SK-N-SH (cell line): Measurements from ENCODE around the gene UBAP1L. TPM values are rescaled to one million over a fixed set of nuclear protein-coding genes. Genes with fewer than 3 reads are reported as not detected.

Experiments
- CTCF ChIA-PET: fragments of 300-600, 350-600 bp; formaldehyde crosslinking; extraction: SDS; loops from one replicate; lab custom pipeline; 2021; lab: Yijun Ruan, JAX
- POLR2A ChIA-PET: fragments of 350-600 bp; sonication (Branson Sonifier 250); formaldehyde crosslinking; extraction: SDS; loops from one replicate; lab custom pipeline; 2020; ENCODE audit warnings: antibody characterized with exemption, inconsistent platforms; lab: Yijun Ruan, JAX
- DNase-seq: peaks from one replicate; pipeline ENCODE4 v3.0.0; 2012
- H2AFZ ChIP-seq: fragments of 200-600 bp; sonication (generic); 2 replicates; pipeline ENCODE4 v1.8.1; 2016; ENCODE audit warnings: antibody characterized with exemption, mild to moderate bottlenecking, low read depth
- H3F3A ChIP-seq: fragments of 200-600 bp; sonication (generic); replicated peaks from 2 replicates; pipeline ENCODE3; 2016; ENCODE audit warnings: antibody characterized with exemption, mild to moderate bottlenecking; ENCODE audit not compliant: insufficient read depth
- H3K27ac ChIP-seq, 2 experiments: fragments of 200-500 bp in 1 of 2; fragments of 200-600 bp in 1 of 2; sonication (Bioruptor generic) in 1 of 2; sonication (generic), shearing (Covaris generic) in 1 of 2; 2 replicates each; pipeline versions ENCODE4 v1.5.1 to v1.6.1; 2014 to 2016; ENCODE audit warnings: low read depth in 2 of 2, inconsistent platforms in 1 of 2, low read length in 1 of 2, mild to moderate bottlenecking in 1 of 2, mixed read lengths in 1 of 2
- H3K27me3 ChIP-seq: fragments of 200-600 bp; sonication (generic), shearing (Covaris generic); 2 replicates; pipeline ENCODE4 v1.6.1; 2016; ENCODE audit warnings: mixed run types; ENCODE audit not compliant: insufficient read depth
- H3K36me3 ChIP-seq, 2 experiments: fragments of 200-500 bp in 1 of 2; fragments of 200-600 bp in 1 of 2; sonication (Bioruptor generic) in 1 of 2; sonication (generic) in 1 of 2; replicated peaks in 1 of 2; 2 replicates each; pipeline versions ENCODE3 to v1.5.1; 2014 to 2016; ENCODE audit warnings: low read length in 1 of 2, mild to moderate bottlenecking in 1 of 2; ENCODE audit not compliant: insufficient read depth in 2 of 2, control insufficient read depth in 1 of 2
- H3K4me1 ChIP-seq, 2 experiments: fragments of 200-500 bp in 1 of 2; fragments of 200-600 bp in 1 of 2; sonication (Bioruptor generic) in 1 of 2; sonication (generic), shearing (Covaris generic) in 1 of 2; 2 replicates each; pipeline versions ENCODE4 v1.5.1 to v1.6.1; 2014 to 2016; ENCODE audit warnings: low read depth in 1 of 2, low read length in 1 of 2, mixed run types in 1 of 2; ENCODE audit not compliant: insufficient read depth in 2 of 2, control insufficient read depth in 1 of 2
- H3K4me2 ChIP-seq: fragments of 200-600 bp; sonication (generic), shearing (Covaris generic); 2 replicates; pipeline ENCODE4 v1.6.1; 2017; ENCODE audit warnings: mixed run types
- H3K4me3 ChIP-seq, 2 experiments: fragments of 200-500 bp in 1 of 2; fragments of 200-600 bp in 1 of 2; sonication (Bioruptor generic) in 1 of 2; sonication (generic), shearing (Covaris generic) in 1 of 2; 2 replicates each; pipeline versions ENCODE4 v1.5.1 to v1.8.1; 2014 to 2016; ENCODE audit warnings: low read depth in 2 of 2, inconsistent platforms in 1 of 2, low read length in 1 of 2, mild to moderate bottlenecking in 1 of 2, mixed read lengths in 1 of 2, moderate library complexity in 1 of 2
- H3K79me2 ChIP-seq: fragments of 200-600 bp; sonication (generic); 2 replicates; pipeline ENCODE4 v1.8.1; 2017; ENCODE audit warnings: mild to moderate bottlenecking; ENCODE audit not compliant: insufficient read depth
- H3K9ac ChIP-seq: fragments of 200-600 bp; sonication (generic); 2 replicates; pipeline ENCODE4 v1.6.1; 2017; ENCODE audit warnings: mixed run types
- H3K9me2 ChIP-seq: fragments of 200-600 bp; sonication (generic); 2 replicates; pipeline ENCODE4 v1.6.1; 2017; ENCODE audit warnings: mixed run types
- H3K9me3 ChIP-seq: fragments of 200-600 bp; sonication (generic); 2 replicates; pipeline ENCODE4 v1.6.1; 2017; ENCODE audit warnings: mixed run types, mild to moderate bottlenecking, moderate library complexity
- H4K20me1 ChIP-seq: fragments of 200-600 bp; sonication (generic); 2 replicates; pipeline ENCODE4 v1.6.1; 2017; ENCODE audit warnings: mild to moderate bottlenecking, mixed run types; ENCODE audit not compliant: insufficient read depth
- CTCF ChIP-seq: fragments of 200-600 bp; sonication (generic); IDR thresholded peaks from 2 replicates; pipeline ENCODE4 v1.6.1; 2017; ENCODE audit warnings: antibody characterized with exemption, mild to moderate bottlenecking, moderate library complexity
- EZH2phosphoT487 ChIP-seq: fragments of 200-600 bp; sonication (generic); IDR thresholded peaks from 2 replicates; pipeline ENCODE4 v1.6.1; 2017; ENCODE audit warnings: low read depth, mixed run types, mild to moderate bottlenecking, antibody characterized with exemption, moderate library complexity, borderline replicate concordance
- FOSL2 ChIP-seq: IDR thresholded peaks from 2 replicates; pipeline ENCODE4 v1.4.0; 2012; ENCODE audit warnings: low read depth, mild to moderate bottlenecking, moderate library complexity, borderline replicate concordance
- GATA2 ChIP-seq: sonication (generic); formaldehyde crosslinking; IDR thresholded peaks from 2 replicates; pipeline ENCODE4 v1.5.0; 2020; ENCODE audit warnings: mild to moderate bottlenecking, missing genetic modification reagents
- PBX3 ChIP-seq: IDR thresholded peaks from 2 replicates; pipeline ENCODE4; 2012
- RCOR1 ChIP-seq: fragments of 150-350 bp; IDR thresholded peaks from 2 replicates; pipeline ENCODE4 v1.6.1; 2017; ENCODE audit warnings: antibody characterized with exemption, low read length
- RXRA ChIP-seq: IDR thresholded peaks from 2 replicates; pipeline ENCODE4 v1.4.0; 2012; ENCODE audit warnings: low read depth, mild to moderate bottlenecking, borderline replicate concordance
- SMC3 ChIP-seq: IDR thresholded peaks from 2 replicates; pipeline ENCODE4 v1.6.1; 2012; ENCODE audit warnings: low read depth, low read length, improper control_type of control experiment
- TAF1 ChIP-seq: IDR thresholded peaks from 2 replicates; pipeline ENCODE4 v1.6.1; 2012; ENCODE audit warnings: low read depth, mild to moderate bottlenecking, low read length, moderate library complexity, borderline replicate concordance
- TEAD4 ChIP-seq: IDR thresholded peaks from 2 replicates; pipeline ENCODE4 v1.4.0; 2012; ENCODE audit warnings: mild to moderate bottlenecking, borderline replicate concordance; ENCODE audit not compliant: insufficient read depth
- YY1 ChIP-seq: IDR thresholded peaks from 2 replicates; pipeline ENCODE4 v1.4.0; 2012; ENCODE audit warnings: low read depth, mild to moderate bottlenecking
- ZBTB33 ChIP-seq: IDR thresholded peaks from 2 replicates; pipeline ENCODE4 v1.4.0; 2012; ENCODE audit warnings: low read depth, borderline replicate concordance
- WGBS: methylation state at CpG from one replicate; pipeline ENCODE4 v1.1.6; 2017; ENCODE audit warnings: low lambda C conversion rate; 5-methylcytosine and 5-hydroxymethylcytosine counted together
- polyA plus RNA-seq, 3 experiments: library from polyadenylated mRNA; depleted of rRNA; stranded (reverse); fragments of >200 nt; gene quantifications; 2 replicates each; pipeline ENCODE4 v1.2.3, GENCODE V29; 2012

Gene UBAP1L
- polyA plus RNA-seq, 1 of the 3 experiments (the other 2 are of a cell fraction) = 1.8 TPM

- Histone ChIP-seq H3K79me2 (no peaks in the 10 kb centered on the region), H3K4me3 (no peak overlapping the region), H3K36me3 (peaks cover 0 to 7% of the 10 kb centered on the region in 2 experiments), H3K27me3 (no peaks in the 10 kb centered on the region), H2AFZ (no peak overlapping the region)
- DNase-seq = no peak
- TF ChIP-seq TAF1 (no peak), YY1 (no peak), ZBTB33 (no peak), CTCF (no peak), RCOR1 (no peak), SMC3 (no peak), FOSL2 (no peak)
- TF ChIP-seq, all 33 proteins: peak for 0
- CTCF ChIA-PET = interaction anchor here (1.5 to 8.3 kb wide), 5 partner anchors 11 to 361 kb away, joined by 5 to 99 read pairs (median 15); partner anchors contain the start of gene KBTBD13
- Histone ChIP-seq H3K4me2 (no peak overlapping the region), H3K9me2 (no peaks in the 10 kb centered on the region), H3K9ac (no peak overlapping the region), H3K27ac (no peak overlapping the region; a peak in 1 of 4 replicates), H3K4me1 (peaks cover 0 to 32% of the 10 kb centered on the region in 2 experiments; a peak in 1 of 4 replicates), H4K20me1 (no peaks in the 10 kb centered on the region), H3K9me3 (no peaks in the 10 kb centered on the region), H3F3A (no peaks in the 10 kb centered on the region)
- POLR2A ChIA-PET = no interaction called here
- 71% methylated on average over 6 of the region's 6 CpGs for WGBS
Measured at GRCh38 chr15:65088643-65089021, 26.4 kb downstream of the UBAP1L start.

- no peak overlapping the region for H2AFZ ChIP-seq
- no peaks in the 10 kb centered on the region for H3K27me3 ChIP-seq
- POLR2A ChIA-PET = interaction anchor here (1.0 kb wide), 1 partner anchor 27 kb away, joined by 3 read pairs; the partner anchor contains the start of gene UBAP1L
- no peaks in the 10 kb centered on the region for H3F3A ChIP-seq
- H3K9ac ChIP-seq = no peak overlapping the region
- no peaks in the 10 kb centered on the region for H3K79me2 ChIP-seq
- H3K27ac ChIP-seq = no peak overlapping the region; a peak in 1 of 4 replicates
- no peak for DNase-seq
- H3K4me2 ChIP-seq = no peak overlapping the region
- H3K4me3 ChIP-seq = no peak overlapping the region
- H3K4me1 ChIP-seq = peaks cover 0 to 32% of the 10 kb centered on the region in 2 experiments; a peak in 1 of 4 replicates
- H3K9me3 ChIP-seq = no peaks in the 10 kb centered on the region
- 78% methylated on average over 8 of the region's 13 CpGs for WGBS
- no peaks in the 10 kb centered on the region for H3K9me2 ChIP-seq
- H3K36me3 ChIP-seq = peaks cover 0 to 6% of the 10 kb centered on the region in 2 experiments
- H4K20me1 ChIP-seq = no peaks in the 10 kb centered on the region
- CTCF ChIA-PET = interaction anchor here (0.9 to 8.3 kb wide), 11 partner anchors 11 to 360 kb away, joined by 3 to 99 read pairs (median 5); partner anchors contain the start of gene KBTBD13
- no peak for TF ChIP-seq GATA2
- TF ChIP-seq CTCF = no peak
- no peak for TF ChIP-seq FOSL2
- no peak for TF ChIP-seq RCOR1
- no peak for TF ChIP-seq PBX3
- no peak for TF ChIP-seq EZH2phosphoT487
- TF ChIP-seq RXRA = no peak
- TF ChIP-seq TEAD4 = no peak
- no peak for TF ChIP-seq YY1
Measured at GRCh38 chr15:65087873-65088642, 26.9 kb downstream of the UBAP1L start.
